ENCODE data around the gene CRTC1. TPM values are rescaled to one million over a fixed set of nuclear protein-coding genes. Genes with fewer than 3 reads are reported as not detected.
A peak's percentile ranks its signal among the peaks of the same experiment; 100 is the strongest.

CRTC1 gene
- total and polyA plus RNA-seq, 10 donors = 3.1 to 15.7 (median 8.2) TPM

- no peak overlapping the region for H3K27ac ChIP-seq
- H3K27me3 ChIP-seq (replicated peaks in 1 of 7) = no peaks in the 10 kb centered on the region
- TF ChIP-seq CTCF (IDR thresholded peaks at IDR 0.05 in 8 of 11, conservative IDR thresholded peaks at IDR 0.05 in 3 of 11) (no peak), POLR2A (IDR thresholded peaks at IDR 0.05) (no peak), POLR2AphosphoS5 (IDR thresholded peaks at IDR 0.05) (no peak)
- H3K4me1 ChIP-seq = peaks cover 0 to 39% (median 17%) of the 10 kb centered on the region in 6 donors
- no peak for DNase-seq
- WGBS, 5 donors = 83 to 96% (median 92%) methylated on average over 5 of the region's 5 CpGs
- intact Hi-C loops (cut with DNase I; ENCODE audit: low total_unique reads) = no loop called here
- H3K4me3 ChIP-seq = no peak overlapping the region
- peaks cover 0 to 81% (median 30%) of the 10 kb centered on the region in 6 donors for H3K36me3 ChIP-seq
- H3K9me3 ChIP-seq = no peaks in the 10 kb centered on the region
Observed at GRCh38 chr19:18666784-18667183, 16.7 kb upstream of the CRTC1 start.

- WGBS, 5 donors = 95 to 97% (median 96%) methylated on average over 45 to 55 of the region's 55 CpGs
- H3K27me3 ChIP-seq (replicated peaks in 1 of 7) = no peaks in the 10 kb centered on the region
Observed at GRCh38 chr19:18667531-18668251, 15.8 kb upstream of the CRTC1 start.

GRCh38 chr19:18668252-18668631 lies 15.2 kb upstream of the CRTC1 start:
- H3K36me3 ChIP-seq = peaks cover 0 to 85% (median 31%) of the 10 kb centered on the region in 6 donors
- H3K27ac ChIP-seq = no peak overlapping the region
- no peak for TF ChIP-seq POLR2A (IDR thresholded peaks at IDR 0.05)
- no peak for TF ChIP-seq CTCF (IDR thresholded peaks at IDR 0.05 in 8 of 11, conservative IDR thresholded peaks at IDR 0.05 in 3 of 11)
- intact Hi-C loops (cut with DNase I; ENCODE audit: low total_unique reads) = no loop called here
- H3K27me3 ChIP-seq (replicated peaks in 1 of 7) = no peaks in the 10 kb centered on the region
- no peak overlapping the region for H3K4me3 ChIP-seq
- 97 to 100% (median 98%) methylated on average over 1 to 38 of the region's 38 CpGs for WGBS, 5 donors
- H3K9me3 ChIP-seq = no peaks in the 10 kb centered on the region
- peaks cover 0 to 31% (median 14%) of the 10 kb centered on the region in 6 donors for H3K4me1 ChIP-seq
- DNase-seq = no peak

More at GRCh38 chr19:18667531-18668251, 15.8 kb upstream of the CRTC1 start:
- H3K9me3 ChIP-seq = no peaks in the 10 kb centered on the region
- H3K4me3 ChIP-seq = no peak overlapping the region
- H3K27ac ChIP-seq = no peak overlapping the region
- intact Hi-C loops (cut with DNase I; ENCODE audit: low total_unique reads) = no loop called here
- peaks cover 0 to 37% (median 16%) of the 10 kb centered on the region in 6 donors for H3K4me1 ChIP-seq
- H3K36me3 ChIP-seq = peaks cover 0 to 85% (median 31%) of the 10 kb centered on the region in 6 donors
- TF ChIP-seq POLR2A (IDR thresholded peaks at IDR 0.05) = no peak
- peak in 1 of 3 donors; percentile 18 for TF ChIP-seq POLR2AphosphoS5 (IDR thresholded peaks at IDR 0.05)
- no peak for TF ChIP-seq CTCF (IDR thresholded peaks at IDR 0.05 in 8 of 11, conservative IDR thresholded peaks at IDR 0.05 in 3 of 11)
- DNase-seq = no peak

GRCh38 chr19:18668744-18669523 lies 14.5 kb upstream of the CRTC1 start:
- Histone ChIP-seq H3K27me3 (replicated peaks in 1 of 7) (no peaks in the 10 kb centered on the region), H3K36me3 (peaks cover 0 to 85% (median 31%) of the 10 kb centered on the region in 6 donors), H3K4me1 (peaks cover 0 to 24% (median 8%) of the 10 kb centered on the region in 6 donors), H3K27ac (no peak overlapping the region), H3K4me3 (no peak overlapping the region), H3K9me3 (no peaks in the 10 kb centered on the region)
- intact Hi-C loops (cut with DNase I; ENCODE audit: low total_unique reads) = no loop called here
- no peak for DNase-seq
- 93 to 98% (median 96%) methylated on average over 35 to 58 of the region's 58 CpGs for WGBS, 5 donors
- no peak for TF ChIP-seq POLR2AphosphoS5 (IDR thresholded peaks at IDR 0.05)
- TF ChIP-seq CTCF (IDR thresholded peaks at IDR 0.05 in 8 of 11, conservative IDR thresholded peaks at IDR 0.05 in 3 of 11) = no peak
- TF ChIP-seq POLR2A (IDR thresholded peaks at IDR 0.05) = no peak
